ENCODE results near the gene PRDM16. TPM values are rescaled to one million over a fixed set of nuclear protein-coding genes. Genes with fewer than 3 reads are reported as not detected.

PRDM16 gene
- total and polyA plus RNA-seq, 2 of the 8 experiments (the other 6 are each of a cell fraction or from before 2014, with no cell fraction given): 0.39 to 0.43 TPM

DNA sequence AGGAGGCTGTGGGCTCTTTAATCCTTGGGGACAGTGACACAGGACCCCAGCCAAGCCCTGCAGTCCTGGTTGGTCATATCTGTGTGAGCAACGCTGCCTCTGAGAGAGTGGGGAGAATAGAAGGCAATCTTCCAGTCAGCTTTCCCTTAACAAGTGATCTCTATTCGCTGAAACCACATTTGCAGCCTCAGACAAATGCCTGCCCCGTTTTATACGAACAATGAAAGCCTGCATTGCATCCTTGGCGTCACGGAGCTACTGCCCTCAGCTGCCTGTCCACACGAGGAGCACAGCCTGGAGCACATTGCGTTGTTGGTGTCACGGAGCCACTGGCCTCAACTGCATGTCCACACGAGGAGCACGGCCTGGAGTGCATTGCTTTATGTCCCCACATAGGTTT lies 235.2 kb downstream of the PRDM16 start (continued):
- no peak for TF ChIP-seq SP2 (IDR thresholded peaks at IDR 0.05; ENCODE audit: low read length)
- TF ChIP-seq KDM1A (IDR thresholded peaks at IDR 0.05; ENCODE audit: borderline replicate concordance, low read length): no peak
- no peak for TF ChIP-seq SRF (IDR thresholded peaks at IDR 0.05; ENCODE audit: low read depth, low read length)
- no peak for TF ChIP-seq SAP30 (IDR thresholded peaks at IDR 0.05; ENCODE audit: insufficient read depth, insufficient replicate concordance, low read length)
- no peak for TF ChIP-seq BCL11A (IDR thresholded peaks at IDR 0.05; ENCODE audit: low read depth in 2 of 2, low read length in 2 of 2)
- TF ChIP-seq FOSL1 (IDR thresholded peaks at IDR 0.05; ENCODE audit: insufficient read depth, low read depth, low read length): no peak
- no peak for TF ChIP-seq CHD2 (IDR thresholded peaks at IDR 0.05; ENCODE audit: low read length)

All from H1 (cell line).